ENCODE results near the gene TTC39B.

DNA sequence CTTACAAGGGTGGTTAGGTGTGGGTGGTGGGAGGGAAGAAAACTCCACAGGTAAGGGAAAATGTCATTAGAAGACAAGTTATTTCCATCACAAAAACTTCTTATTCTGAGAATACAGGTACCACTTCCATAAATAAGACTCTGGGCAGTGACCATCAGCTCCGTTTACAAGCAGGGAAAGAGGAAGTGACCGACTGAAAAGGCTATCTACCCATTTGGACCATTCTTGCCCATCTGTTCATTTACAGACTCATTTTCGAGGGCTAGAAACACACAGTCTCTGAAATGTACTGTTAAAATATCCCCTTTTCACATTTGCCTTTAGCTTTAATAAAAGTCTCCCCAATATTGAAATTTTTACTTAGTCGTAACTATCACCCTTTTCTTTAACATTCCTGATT, 79.5 kb downstream of the TTC39B start:
- TF ChIP-seq, protein P1, sequence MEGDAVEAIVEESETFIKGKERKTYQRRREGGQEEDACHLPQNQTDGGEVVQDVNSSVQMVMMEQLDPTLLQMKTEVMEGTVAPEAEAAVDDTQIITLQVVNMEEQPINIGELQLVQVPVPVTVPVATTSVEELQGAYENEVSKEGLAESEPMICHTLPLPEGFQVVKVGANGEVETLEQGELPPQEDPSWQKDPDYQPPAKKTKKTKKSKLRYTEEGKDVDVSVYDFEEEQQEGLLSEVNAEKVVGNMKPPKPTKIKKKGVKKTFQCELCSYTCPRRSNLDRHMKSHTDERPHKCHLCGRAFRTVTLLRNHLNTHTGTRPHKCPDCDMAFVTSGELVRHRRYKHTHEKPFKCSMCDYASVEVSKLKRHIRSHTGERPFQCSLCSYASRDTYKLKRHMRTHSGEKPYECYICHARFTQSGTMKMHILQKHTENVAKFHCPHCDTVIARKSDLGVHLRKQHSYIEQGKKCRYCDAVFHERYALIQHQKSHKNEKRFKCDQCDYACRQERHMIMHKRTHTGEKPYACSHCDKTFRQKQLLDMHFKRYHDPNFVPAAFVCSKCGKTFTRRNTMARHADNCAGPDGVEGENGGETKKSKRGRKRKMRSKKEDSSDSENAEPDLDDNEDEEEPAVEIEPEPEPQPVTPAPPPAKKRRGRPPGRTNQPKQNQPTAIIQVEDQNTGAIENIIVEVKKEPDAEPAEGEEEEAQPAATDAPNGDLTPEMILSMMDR (IDR thresholded peaks at IDR 0.05), result no peak
- no peak for TF ChIP-seq EZH2 (IDR thresholded peaks at IDR 0.05)

Data from neural progenitor cell (in vitro differentiated cells).